ENCODE data around the gene HMCN2. TPM values are rescaled to one million over a fixed set of nuclear protein-coding genes. Genes with fewer than 3 reads are reported as not detected.

The HMCN2 gene
- total and polyA plus RNA-seq, 4 donors, result 0.24 to 1.8 (median 0.29) TPM

GRCh38 chr9:130427326-130427725 lies 161.8 kb downstream of the HMCN2 start:
- H3K4me1 ChIP-seq (ENCODE audit: control insufficient read depth in 4 of 4, insufficient read depth in 4 of 4, low read length in 3 of 4), result peaks cover under 1 to 9% (median 5%) of the 10 kb centered on the region in 4 donors
- WGBS, result 91% methylated on average over 12 of the region's 12 CpGs
- H3K9ac ChIP-seq (ENCODE audit: low read depth in 1 of 2, low read length in 2 of 2), result no peak overlapping the region
- H3K4me3 ChIP-seq (ENCODE audit: low read depth in 1 of 3, low read length in 3 of 3), result no peak overlapping the region
- no peaks in the 10 kb centered on the region for H3K36me3 ChIP-seq (ENCODE audit: control insufficient read depth in 4 of 4, insufficient read depth in 3 of 4, low read depth in 1 of 4, low read length in 3 of 4)
- no peaks in the 10 kb centered on the region for H3K27me3 ChIP-seq (ENCODE audit: control insufficient read depth in 4 of 4, insufficient read depth in 4 of 4, low read length in 3 of 4)
- H3K27ac ChIP-seq (ENCODE audit: low read depth in 1 of 2, low read length in 2 of 2), result no peak overlapping the region
- TF ChIP-seq JUND (IDR thresholded peaks at IDR 0.05) (no peak), FOXA1 (IDR thresholded peaks at IDR 0.05) (no peak), NR2F2 (IDR thresholded peaks at IDR 0.05) (no peak), YY1 (IDR thresholded peaks at IDR 0.05) (no peak), ATF3 (IDR thresholded peaks at IDR 0.05) (no peak), ZBTB33 (IDR thresholded peaks at IDR 0.05) (no peak)
- TF ChIP-seq, protein P1, sequence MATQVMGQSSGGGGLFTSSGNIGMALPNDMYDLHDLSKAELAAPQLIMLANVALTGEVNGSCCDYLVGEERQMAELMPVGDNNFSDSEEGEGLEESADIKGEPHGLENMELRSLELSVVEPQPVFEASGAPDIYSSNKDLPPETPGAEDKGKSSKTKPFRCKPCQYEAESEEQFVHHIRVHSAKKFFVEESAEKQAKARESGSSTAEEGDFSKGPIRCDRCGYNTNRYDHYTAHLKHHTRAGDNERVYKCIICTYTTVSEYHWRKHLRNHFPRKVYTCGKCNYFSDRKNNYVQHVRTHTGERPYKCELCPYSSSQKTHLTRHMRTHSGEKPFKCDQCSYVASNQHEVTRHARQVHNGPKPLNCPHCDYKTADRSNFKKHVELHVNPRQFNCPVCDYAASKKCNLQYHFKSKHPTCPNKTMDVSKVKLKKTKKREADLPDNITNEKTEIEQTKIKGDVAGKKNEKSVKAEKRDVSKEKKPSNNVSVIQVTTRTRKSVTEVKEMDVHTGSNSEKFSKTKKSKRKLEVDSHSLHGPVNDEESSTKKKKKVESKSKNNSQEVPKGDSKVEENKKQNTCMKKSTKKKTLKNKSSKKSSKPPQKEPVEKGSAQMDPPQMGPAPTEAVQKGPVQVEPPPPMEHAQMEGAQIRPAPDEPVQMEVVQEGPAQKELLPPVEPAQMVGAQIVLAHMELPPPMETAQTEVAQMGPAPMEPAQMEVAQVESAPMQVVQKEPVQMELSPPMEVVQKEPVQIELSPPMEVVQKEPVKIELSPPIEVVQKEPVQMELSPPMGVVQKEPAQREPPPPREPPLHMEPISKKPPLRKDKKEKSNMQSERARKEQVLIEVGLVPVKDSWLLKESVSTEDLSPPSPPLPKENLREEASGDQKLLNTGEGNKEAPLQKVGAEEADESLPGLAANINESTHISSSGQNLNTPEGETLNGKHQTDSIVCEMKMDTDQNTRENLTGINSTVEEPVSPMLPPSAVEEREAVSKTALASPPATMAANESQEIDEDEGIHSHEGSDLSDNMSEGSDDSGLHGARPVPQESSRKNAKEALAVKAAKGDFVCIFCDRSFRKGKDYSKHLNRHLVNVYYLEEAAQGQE (IDR thresholded peaks at IDR 0.05), result no peak
- DNase-seq (ENCODE audit: low spot score), result no peak
- H3K9me3 ChIP-seq (ENCODE audit: control insufficient read depth in 4 of 4, low read length in 3 of 4), result no peaks in the 10 kb centered on the region

- WGBS, result 93% methylated on average over 20 of the region's 20 CpGs
- DNase-seq (ENCODE audit: low spot score), result no peak
- H3K4me3 ChIP-seq (ENCODE audit: low read depth in 1 of 3, low read length in 3 of 3), result no peak overlapping the region
Measured at GRCh38 chr9:130428086-130428665, 162.6 kb downstream of the HMCN2 start.

DNA sequence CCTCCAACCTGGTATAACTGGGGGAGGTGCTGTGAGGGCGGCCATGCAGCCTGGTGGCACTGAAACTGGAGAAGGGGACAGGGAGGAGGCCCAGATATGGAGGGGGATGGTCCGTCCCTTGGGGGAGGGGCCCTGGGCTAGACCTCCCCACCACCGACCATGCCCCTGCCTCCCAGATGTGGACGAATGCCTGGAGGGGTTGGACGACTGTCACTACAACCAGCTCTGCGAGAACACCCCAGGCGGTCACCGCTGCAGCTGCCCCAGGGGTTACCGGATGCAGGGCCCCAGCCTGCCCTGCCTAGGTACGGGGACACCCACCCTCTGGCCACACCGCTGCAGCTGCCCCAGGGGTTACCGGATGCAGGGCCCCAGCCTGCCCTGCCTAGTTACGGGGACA lies 163.8 kb downstream of the HMCN2 start:
- Histone ChIP-seq H3K36me3 (ENCODE audit: control insufficient read depth in 4 of 4, insufficient read depth in 3 of 4, low read depth in 1 of 4, low read length in 3 of 4) (no peaks in the 10 kb centered on the region), H3K9ac (ENCODE audit: low read depth in 1 of 2, low read length in 2 of 2) (no peak overlapping the region), H3K27me3 (ENCODE audit: control insufficient read depth in 4 of 4, insufficient read depth in 4 of 4, low read length in 3 of 4) (no peaks in the 10 kb centered on the region), H3K4me3 (ENCODE audit: low read depth in 1 of 3, low read length in 3 of 3) (no peak overlapping the region), H3K27ac (ENCODE audit: low read depth in 1 of 2, low read length in 2 of 2) (no peak overlapping the region), H3K4me1 (ENCODE audit: control insufficient read depth in 4 of 4, insufficient read depth in 4 of 4, low read length in 3 of 4) (peaks cover 8 to 29% (median 18%) of the 10 kb centered on the region in 4 donors), H3K9me3 (ENCODE audit: control insufficient read depth in 4 of 4, low read length in 3 of 4) (no peaks in the 10 kb centered on the region)
- no peak for DNase-seq (ENCODE audit: low spot score)
- WGBS, result 81% methylated on average over 13 of the region's 13 CpGs
- TF ChIP-seq SP1 (IDR thresholded peaks at IDR 0.05), result no peak
- no peak for TF ChIP-seq RAD21 (IDR thresholded peaks at IDR 0.05)
- TF ChIP-seq, protein P1 (IDR thresholded peaks at IDR 0.05), result no peak
- TF ChIP-seq HNF4A (conservative IDR thresholded peaks at IDR 0.05), result no peak
- TF ChIP-seq TAF1 (conservative IDR thresholded peaks at IDR 0.05), result no peak
- no peak for TF ChIP-seq ZBTB33 (IDR thresholded peaks at IDR 0.05)
- no peak for TF ChIP-seq HNF4G (IDR thresholded peaks at IDR 0.05)
- no peak for TF ChIP-seq JUND (IDR thresholded peaks at IDR 0.05)
- no peak for TF ChIP-seq ATF3 (IDR thresholded peaks at IDR 0.05)
- TF ChIP-seq YY1 (IDR thresholded peaks at IDR 0.05), result no peak
- no peak for TF ChIP-seq EGR1 (IDR thresholded peaks at IDR 0.05; ENCODE audit: low read depth in 2 of 2)
- no peak for TF ChIP-seq RXRA (IDR thresholded peaks at IDR 0.05)

More at GRCh38 chr9:130428086-130428665, 162.6 kb downstream of the HMCN2 start:
- H3K36me3 ChIP-seq (ENCODE audit: control insufficient read depth in 4 of 4, insufficient read depth in 3 of 4, low read depth in 1 of 4, low read length in 3 of 4), result no peaks in the 10 kb centered on the region
- no peak overlapping the region for H3K27ac ChIP-seq (ENCODE audit: low read depth in 1 of 2, low read length in 2 of 2)
- no peaks in the 10 kb centered on the region for H3K9me3 ChIP-seq (ENCODE audit: control insufficient read depth in 4 of 4, low read length in 3 of 4)
- H3K27me3 ChIP-seq (ENCODE audit: control insufficient read depth in 4 of 4, insufficient read depth in 4 of 4, low read length in 3 of 4), result no peaks in the 10 kb centered on the region
- H3K9ac ChIP-seq (ENCODE audit: low read depth in 1 of 2, low read length in 2 of 2), result no peak overlapping the region
- TF ChIP-seq HNF4A (conservative IDR thresholded peaks at IDR 0.05) (no peak), NR2F2 (IDR thresholded peaks at IDR 0.05) (no peak), YY1 (IDR thresholded peaks at IDR 0.05) (no peak)
- TF ChIP-seq, protein P2, sequence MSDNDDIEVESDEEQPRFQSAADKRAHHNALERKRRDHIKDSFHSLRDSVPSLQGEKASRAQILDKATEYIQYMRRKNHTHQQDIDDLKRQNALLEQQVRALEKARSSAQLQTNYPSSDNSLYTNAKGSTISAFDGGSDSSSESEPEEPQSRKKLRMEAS (IDR thresholded peaks at IDR 0.05), result no peak
- H3K4me1 ChIP-seq (ENCODE audit: control insufficient read depth in 4 of 4, insufficient read depth in 4 of 4, low read length in 3 of 4), result peaks cover 5 to 18% (median 11%) of the 10 kb centered on the region in 4 donors

Measured in liver (tissue), 9 donors.